Activated CD4-positive, alpha-beta T cell treated with anti-CD3 and anti-CD28 coated beads, Interleukin-2, amount 50 U/mL, for 24 hours (primary cell): ENCODE results near the gene CKAP2L.

ENCODE experiments used
- DNase-seq, 2 donors: peaks; one replicate each; pipeline ENCODE4 v3.0.0-alpha.2; 2020; ENCODE audit warnings: low read depth in 1 of 2, low spot score in 1 of 2

CKAP2L gene

GRCh38 chr2:112793449-112793978, 29.1 kb upstream of the CKAP2L start:
- no peak for DNase-seq

- DNase-seq, result no peak
Measured at GRCh38 chr2:112792419-112792818, 28.0 kb upstream of the CKAP2L start.

- no peak for DNase-seq
Measured at GRCh38 chr2:112791693-112792230, 27.4 kb upstream of the CKAP2L start.

GRCh38 chr2:112791019-112791418, 26.6 kb upstream of the CKAP2L start:
- DNase-seq, result no peak

- DNase-seq, result no peak
Measured at GRCh38 chr2:112790305-112790704, 25.9 kb upstream of the CKAP2L start.

GRCh38 chr2:112789186-112789585, 24.8 kb upstream of the CKAP2L start:
- no peak for DNase-seq

- no peak for DNase-seq
Measured at GRCh38 chr2:112788653-112789052, 24.2 kb upstream of the CKAP2L start.

- no peak for DNase-seq
Measured at GRCh38 chr2:112787729-112788393, 23.5 kb upstream of the CKAP2L start.

- no peak for DNase-seq
Measured at GRCh38 chr2:112787294-112787693, 22.9 kb upstream of the CKAP2L start.

- DNase-seq, result no peak
Measured at GRCh38 chr2:112784199-112785189, 20.1 kb upstream of the CKAP2L start, which contains the start of gene IL1A. TSS of gene IL1A (minus strand) at chr2:112784493. CDS start at chr2:112783770, 723 bp downstream.

- no peak for DNase-seq
Measured at GRCh38 chr2:112783187-112783714, 18.8 kb upstream of the CKAP2L start.

- no peak for DNase-seq
Measured at GRCh38 chr2:112782234-112782799, 17.9 kb upstream of the CKAP2L start.

GRCh38 chr2:112779598-112779997, 15.2 kb upstream of the CKAP2L start:
- DNase-seq, result no peak

GRCh38 chr2:112777036-112777435, 12.6 kb upstream of the CKAP2L start:
- DNase-seq, result no peak

- DNase-seq, result no peak
Measured at GRCh38 chr2:112776113-112776512, 11.7 kb upstream of the CKAP2L start.

GRCh38 chr2:112774536-112775285, 10.3 kb upstream of the CKAP2L start:
- no peak for DNase-seq

GRCh38 chr2:112773556-112773955, 9.1 kb upstream of the CKAP2L start:
- no peak for DNase-seq

GRCh38 chr2:112772911-112773475, 8.6 kb upstream of the CKAP2L start:
- DNase-seq, result no peak

GRCh38 chr2:112772322-112772721, 7.9 kb upstream of the CKAP2L start:
- no peak for DNase-seq

GRCh38 chr2:112768432-112768831, 4.0 kb upstream of the CKAP2L start:
- DNase-seq, result no peak
